A204.1 (cell line): Measurements from ENCODE around the gene ZNF616.
A peak's percentile ranks its signal among the peaks of the same experiment; 100 is the strongest.

Experiments used
- FAIRE-seq: peaks from 2 replicates; lab custom pipeline; 2012; peaks lifted over from hg19 to GRCh38; lab: Jason Lieb, UNC

ZNF616 gene

DNA sequence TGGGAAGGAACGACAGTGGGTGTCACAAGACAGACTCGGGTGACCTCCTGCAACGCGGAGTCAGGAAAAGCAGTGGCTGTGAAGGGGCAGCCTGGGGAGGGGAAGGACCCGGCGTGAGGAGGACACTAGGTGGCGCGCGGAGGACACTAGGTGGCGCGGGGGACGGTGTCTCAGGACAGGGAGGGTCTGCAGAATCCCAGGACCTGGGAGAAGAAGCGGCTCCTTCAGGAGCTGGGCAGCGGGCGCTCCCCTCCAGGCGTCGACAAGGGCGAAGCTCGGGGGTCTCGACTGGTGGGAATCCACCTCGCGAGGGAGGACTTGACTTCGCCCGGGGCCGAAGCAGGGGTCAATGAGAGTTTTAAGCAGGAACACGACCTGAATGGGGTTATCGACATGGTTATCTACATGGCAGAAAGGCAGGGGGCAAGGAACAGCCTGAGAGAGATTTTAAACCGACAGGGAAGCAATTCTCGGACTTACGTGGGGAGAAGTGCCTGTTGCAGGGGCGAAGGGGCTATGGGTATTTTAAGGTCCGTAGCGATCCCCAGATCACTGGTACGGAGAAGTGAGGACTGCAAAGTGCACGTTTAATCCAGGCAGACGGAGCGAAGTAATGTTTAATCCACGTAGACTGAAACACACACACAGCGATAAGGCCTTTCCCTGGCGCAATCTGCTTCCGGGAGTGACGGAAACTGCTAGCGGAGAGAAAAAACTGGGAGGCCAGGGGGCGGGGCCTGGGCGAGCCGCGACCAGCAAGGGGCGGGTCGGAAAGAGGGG is at the start of gene ZNF616:
ZNF616 (minus strand) TSS at position 687 of the 780 bp plus-strand sequence. CDS start 9,426 bp downstream, outside the sequence.
- FAIRE-seq: peak; percentile 96

DNA sequence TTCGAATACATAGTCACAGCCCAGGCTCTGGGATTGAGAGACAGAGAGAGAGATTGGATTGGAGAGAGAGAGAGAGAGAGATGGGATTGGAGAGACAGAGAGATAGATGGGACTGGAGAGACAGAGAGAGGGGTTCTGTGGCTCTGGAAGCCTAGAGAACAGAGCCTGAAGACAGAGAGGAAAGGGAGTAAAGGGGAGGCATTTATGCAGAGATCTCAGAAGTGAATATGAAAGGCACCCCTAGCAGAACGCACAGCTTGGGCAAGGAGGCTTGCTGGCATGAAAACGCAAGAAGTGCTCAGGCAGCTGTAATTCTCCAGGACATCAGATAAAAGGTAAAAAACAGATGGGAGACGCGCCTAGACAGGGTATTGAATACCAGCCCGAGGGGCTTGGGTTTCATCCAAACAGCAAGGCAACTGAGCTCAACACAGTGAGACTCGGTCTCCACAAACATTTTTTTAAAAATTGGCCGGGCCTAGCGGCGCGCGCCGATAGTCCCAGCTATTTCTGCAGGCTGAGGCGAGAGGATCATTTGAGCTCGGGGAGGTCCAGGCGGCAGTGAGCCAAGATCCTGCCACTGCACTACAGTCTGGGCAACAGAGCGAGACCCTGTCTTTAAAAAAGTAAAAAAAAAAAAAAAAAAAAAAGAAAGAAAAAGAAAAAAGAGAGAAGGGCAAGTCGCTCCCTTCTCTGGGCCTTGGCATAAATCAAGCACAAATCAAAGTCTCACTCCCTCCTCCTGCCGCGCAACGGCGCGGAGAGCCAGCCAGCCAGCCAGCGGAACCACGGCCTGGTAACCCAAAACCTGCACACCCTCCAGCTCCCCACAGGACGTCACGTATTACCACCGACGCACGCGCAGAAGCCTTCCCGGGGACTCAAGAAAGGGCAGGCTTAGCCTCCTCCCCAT is 49.3 kb upstream of the ZNF616 start:
- FAIRE-seq: no peak

DNA sequence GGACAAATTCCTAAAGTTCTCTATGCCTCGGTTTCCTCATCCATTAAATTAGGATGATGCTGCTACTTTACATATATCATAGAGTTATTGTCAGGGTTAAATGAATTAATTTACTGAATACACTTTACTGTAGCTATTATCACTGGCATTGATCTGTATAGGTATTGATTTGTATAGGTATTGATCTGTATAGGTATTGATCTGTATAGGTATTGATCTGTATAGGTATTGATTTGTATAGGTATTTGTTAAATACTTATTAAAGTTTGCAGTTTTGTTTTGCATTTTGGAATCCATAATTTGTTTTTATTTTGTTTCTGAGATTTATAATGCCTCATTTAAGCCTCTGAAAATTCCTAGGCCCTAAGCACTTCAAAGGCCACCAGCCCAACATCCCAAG is 47.7 kb upstream of the ZNF616 start:
- FAIRE-seq: no peak

DNA sequence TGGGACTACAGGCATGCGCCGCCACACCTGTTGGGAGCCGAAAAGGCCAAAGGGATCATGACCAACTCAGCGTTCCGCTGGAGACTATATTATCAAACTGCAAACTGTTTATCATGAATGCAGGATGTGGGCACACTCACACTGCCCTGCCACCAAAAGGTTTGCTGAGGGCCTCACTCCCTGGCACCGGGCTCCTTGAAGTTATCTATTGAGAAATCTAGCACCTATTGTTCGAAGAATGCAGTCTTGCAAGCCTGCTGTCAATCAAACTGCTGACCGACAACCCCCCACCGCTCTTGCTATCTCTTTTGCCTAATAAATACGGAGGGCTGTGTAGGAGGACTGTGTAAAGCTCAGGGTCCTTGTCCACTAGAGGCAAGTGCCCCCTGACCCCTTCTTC is 36.8 kb upstream of the ZNF616 start:
- no peak for FAIRE-seq

DNA sequence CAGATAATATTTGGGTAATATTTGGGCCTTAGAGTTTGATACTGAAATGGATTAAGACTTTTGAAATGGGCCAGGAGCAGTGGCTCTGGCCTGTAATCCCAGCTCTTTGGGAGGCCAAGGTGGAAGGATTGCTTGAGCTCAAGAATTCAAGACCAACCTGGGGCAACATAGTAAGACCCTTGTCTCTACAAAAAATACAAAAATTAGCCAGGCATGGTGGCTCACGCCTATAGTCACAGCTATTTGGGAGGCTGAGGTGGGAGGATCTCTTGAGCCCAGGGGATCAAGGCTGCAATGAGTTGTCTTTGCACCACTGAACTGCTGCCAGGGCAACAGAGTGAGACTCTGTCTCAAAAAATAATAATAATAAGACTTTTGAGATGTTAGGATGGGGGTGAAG is 32.6 kb upstream of the ZNF616 start:
- FAIRE-seq: no peak

DNA sequence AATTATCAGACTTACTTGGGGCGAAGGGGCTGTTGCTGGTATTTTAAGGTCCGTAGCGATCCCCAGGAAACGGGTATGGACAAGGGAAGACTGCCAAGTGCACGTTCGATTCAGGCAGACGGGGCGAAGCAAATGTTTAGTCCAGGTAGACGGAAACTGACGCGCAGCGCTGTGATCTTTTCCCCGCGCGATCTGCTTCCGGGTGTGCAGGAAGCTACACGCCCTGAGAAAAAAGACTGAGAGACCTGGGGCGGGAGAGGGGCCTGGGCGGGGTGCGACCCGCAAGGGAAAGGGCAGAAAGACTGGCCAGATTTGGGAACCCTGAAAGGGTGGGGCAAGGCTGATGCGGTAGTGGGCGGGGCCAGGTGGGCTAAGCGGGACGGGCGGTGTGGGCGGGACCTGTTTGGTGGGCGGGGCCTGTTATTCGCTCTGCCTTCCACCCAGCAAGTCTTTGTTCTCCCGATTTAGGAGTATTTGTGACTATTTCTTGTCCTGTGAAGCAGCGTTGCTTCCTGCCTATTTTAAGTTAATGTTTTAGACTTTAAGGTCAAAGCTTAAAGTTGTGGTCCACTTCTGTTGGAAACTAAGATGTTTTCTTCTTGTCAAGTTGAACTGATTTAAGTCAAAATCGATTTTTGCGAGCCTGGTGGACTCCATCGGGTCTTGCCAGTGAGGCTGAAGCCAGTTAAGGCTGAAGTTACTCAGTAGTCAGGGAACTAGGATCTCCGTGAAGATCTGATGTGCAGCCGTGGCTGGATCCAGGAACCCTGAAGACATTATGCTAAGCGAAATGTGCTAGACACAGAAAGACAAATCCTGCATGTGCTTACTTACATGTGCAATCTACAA is 31.8 kb upstream of the ZNF616 start, which contains the start of gene ZNF836:
ZNF836 (minus strand) TSS at position 301 of the 849 bp plus-strand sequence. CDS start 3,549 bp downstream, outside the sequence.
- no peak for FAIRE-seq

DNA sequence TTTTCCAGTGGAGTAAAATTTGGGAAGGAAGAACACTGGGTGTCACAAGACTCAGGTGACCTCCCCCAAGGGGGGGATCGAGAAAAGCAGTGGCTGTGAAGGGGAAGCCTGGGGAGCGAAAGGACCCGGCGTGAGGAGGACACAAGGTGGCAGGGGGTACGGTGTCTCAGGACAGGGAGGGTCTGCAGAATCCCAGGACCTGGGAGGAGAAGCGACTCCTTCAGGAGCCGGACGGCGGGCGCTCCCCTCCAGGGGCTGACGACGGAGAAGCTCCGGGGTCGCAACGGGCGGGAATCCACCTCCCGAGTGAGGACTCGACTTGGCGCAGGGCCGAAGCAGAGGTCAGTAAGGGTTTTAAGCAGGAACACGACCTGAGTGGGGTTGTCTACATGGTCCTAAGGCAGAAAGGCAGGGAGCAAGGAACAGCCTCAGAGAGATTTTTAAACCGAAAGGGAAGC is 31.2 kb upstream of the ZNF616 start:
- no peak for FAIRE-seq

DNA sequence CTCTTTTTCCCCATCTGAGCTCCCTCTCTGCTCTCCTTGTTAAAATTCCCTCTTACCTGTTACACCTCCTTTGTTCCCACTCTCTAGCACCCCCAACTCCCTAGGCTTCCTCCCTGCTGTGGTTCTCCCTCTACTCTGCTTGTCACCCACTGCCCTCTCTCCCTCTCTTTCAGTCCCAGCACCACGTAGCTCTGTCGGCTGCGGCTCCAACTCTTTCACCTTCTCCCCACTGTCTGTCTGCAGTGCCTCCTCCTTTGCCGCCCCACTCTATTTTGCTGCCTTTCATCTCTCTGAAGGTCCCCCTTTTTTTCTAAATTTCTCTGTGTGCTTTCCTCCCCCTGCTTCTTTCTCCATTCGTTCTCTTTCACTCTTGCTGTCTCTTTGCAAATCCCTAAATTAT is 30.6 kb upstream of the ZNF616 start:
- no peak for FAIRE-seq

DNA sequence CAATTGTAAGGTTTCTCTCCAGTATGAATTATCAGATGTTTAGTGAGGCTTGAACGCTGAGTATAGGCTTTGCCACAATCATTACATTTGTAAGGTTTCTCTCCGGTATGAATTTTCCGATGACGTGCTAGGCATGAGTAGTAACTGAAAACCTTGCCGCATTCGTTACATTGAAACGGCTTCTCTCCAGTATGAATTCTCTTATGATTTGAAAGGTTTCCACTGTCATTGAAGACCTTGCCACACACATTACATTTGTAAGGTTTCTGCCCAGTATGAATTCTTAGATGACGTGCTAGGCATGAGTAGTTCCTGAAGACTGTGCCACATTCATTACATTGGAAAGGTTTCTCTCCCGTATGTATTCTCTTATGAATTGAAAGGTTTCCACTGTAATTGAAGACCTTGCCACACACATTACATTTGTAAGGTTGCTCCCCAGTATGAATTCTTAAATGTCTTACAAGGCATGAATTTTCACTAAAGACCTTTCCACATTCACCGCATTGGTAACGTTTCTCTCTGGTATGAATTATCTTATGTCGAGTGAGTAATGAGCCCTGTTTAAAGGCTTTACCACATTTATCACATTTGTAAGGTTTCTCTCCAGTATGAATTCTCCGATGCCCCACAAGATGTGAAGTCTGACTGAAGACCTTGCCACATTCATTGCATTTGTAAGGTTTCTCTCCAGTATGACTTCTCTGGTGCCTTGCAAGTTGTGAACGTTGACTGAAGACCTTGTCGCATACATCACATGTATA is 16.0 kb upstream of the ZNF616 start:
- no peak for FAIRE-seq

DNA sequence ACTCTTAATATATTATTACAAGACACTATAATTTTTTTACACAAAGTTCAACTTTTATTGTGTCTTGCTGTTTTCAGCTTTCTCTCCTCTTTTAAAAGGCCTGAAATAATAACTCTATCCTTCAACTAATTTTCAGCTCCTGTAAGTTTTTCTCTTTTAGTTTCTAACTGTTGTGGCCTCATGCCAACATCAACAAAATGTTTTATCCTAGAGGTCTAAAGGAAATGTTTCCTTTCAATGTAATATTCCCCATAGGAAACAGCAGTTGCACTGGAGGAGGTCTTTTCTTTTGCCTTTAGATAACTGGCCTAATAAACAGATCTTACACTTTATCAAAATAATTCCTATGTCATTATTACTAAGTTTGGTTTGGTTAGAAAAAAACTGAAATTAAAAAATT is 8.5 kb upstream of the ZNF616 start:
- FAIRE-seq: peak; percentile 19

DNA sequence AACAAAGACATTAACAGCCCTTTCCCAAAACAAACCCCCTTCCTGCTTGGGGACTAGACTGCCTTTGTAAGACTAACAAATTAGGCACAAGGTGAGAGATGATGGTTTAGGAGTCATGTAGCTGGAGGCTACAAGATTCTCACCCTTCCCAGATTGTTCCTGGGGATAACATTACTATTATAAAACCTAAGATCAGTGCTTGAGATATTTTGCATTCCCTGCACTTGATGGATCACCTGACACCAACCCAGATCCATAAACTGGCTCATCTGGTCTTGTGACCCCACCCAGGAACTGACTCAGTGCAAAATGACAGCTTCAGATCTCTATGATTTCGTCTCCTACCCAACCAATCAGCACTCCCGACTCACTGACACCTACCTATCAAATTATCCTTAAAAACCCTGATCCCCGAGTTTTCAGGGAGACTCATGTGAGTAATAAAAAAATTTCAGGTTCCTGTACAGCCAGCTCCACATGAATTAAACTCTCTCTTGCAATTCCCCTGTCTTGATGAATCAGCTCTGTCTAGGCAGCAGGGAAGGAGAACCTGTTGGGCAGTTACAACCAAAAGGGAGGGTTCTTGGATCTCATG is 2.4 kb upstream of the ZNF616 start:
- FAIRE-seq: no peak

DNA sequence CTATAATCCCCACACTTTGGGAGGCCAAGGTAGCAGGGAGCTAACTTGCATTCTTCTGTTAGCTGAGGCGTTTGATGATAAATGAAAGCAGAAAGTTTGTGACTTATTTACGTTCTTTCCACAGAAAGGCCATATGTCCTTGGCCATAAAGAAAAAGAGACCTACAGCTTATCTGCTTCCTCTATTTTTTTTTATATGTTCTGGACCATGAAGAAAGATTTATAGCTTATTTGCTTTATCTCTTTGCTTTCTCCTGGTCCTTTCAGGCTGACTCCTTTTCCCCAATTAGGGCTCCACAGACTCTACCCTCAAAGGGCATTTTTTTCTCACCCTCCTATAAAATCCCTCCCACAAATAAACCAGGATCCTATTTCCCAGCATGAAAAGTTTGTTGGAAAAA is 1.5 kb upstream of the ZNF616 start:
- no peak for FAIRE-seq

DNA sequence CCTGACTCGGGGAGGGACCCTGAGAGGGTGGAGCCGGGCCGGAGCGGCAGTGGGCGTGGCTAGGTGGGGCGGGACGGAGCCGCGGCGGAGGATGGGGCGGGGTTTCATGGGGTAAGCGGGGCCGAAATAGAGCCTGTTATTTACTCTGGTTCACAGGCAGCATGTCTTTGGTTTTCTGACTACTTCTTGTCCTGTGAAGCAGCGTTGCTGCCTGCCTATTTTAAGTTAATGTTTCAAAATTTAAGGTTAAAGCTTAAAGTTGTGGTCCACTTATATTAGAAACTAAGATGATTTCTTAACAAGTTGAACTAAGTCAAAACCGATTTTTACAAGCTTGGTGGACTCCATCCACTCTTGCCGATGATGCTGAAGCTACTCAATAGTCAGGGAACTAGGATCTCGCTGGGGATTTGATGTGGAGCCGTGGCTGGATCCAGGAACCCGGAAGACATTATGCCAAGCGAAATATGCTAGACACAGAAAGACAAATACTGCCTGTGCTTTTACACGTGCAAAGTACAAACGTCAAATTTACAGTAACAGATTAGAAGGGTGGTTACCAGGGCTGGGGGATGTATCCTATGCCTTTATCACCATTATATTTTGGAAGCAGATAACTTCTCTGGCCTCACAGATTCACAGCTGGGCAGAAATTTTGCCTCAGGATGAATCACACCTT is 433 bp upstream of the ZNF616 start:
- no peak for FAIRE-seq

DNA sequence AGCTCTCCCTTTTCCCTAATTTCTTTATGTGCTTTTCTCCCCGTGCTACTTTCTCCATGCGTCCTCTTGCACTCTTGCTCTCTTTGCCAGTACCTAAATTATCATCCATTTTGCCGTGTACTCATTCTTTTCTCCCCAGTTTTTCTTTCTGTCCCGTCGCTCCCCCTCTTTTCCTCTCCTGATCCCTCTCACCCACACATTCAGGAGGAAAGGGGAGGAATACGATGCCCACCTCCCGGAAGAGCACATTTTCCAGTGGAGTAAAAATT is 821 bp downstream of the ZNF616 start:
- FAIRE-seq: no peak

DNA sequence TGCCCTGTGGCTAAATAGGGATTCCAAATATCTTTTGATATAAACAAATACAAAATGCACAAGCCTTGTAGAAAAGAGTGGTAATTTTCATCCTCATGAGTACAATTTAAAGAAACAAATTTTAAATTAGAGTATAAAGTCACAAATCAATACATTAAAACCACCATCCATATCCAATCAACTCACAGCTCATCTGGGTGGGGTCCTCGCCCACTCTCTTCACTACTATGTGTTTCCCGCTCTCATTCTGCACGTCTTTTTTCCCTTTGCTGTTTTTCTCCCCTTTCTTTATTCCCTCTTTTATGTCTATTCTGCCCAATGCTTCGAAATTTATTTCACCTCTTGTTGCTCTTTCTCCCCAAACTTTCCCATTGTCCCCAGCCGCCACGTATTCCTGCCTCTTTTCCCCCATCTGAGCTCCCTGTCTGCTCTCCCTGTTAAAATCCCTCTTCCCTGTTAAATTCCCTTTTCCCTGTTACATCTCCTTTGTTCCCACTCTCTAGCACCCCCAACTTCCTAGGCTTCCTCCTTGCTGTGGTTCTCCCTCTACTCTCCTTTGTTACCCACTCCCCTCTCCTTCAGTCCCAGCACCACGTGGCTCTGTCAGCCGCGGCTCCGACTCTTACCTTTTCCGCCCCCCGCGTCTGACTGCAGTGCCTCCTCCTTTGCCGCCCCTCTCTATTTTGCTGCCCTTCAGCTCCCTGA is 1.3 kb downstream of the ZNF616 start:
- no peak for FAIRE-seq

DNA sequence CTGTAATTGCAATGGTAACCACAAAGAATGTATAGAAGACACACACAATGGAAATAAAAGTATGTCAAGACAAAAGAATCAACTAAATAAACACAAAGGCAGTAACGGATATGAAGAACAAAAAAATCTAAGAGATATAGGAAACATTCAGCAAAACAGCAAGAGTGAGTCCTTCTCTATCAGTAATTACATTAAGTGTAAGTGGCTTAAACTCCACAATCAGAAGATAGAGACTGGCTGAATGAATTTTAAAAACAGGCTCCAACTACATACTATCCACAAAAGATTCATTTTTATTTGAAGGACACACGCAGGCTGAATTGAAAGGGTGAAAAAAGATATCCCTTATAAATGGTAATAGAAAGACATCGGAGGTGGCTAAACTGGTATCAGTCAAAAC is 19.5 kb downstream of the ZNF616 start:
- no peak for FAIRE-seq

DNA sequence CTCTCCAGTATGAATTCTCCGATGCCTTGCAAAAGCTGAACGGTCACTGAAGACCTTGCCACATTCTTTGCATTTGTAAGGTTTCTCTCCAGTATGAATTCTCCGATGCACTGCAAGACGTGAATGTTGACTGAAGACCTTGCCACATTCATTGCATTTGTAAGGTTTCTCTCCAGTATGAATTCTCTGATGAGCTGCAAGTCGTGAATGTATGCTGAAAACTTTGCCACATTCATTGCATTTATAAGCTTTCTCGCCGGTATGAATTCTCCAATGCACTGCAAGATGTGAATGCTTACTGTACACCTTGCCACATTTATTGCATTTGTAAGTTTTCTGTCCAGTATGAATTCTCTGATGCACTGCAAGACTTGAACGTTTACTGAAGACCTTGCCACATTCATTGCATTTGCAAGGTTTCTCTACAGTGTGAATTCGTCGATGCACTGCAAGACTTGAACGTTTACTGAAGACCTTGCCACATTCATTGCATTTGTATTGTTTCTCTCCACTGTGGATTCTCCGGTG is 24.1 kb downstream of the ZNF616 start:
- no peak for FAIRE-seq

DNA sequence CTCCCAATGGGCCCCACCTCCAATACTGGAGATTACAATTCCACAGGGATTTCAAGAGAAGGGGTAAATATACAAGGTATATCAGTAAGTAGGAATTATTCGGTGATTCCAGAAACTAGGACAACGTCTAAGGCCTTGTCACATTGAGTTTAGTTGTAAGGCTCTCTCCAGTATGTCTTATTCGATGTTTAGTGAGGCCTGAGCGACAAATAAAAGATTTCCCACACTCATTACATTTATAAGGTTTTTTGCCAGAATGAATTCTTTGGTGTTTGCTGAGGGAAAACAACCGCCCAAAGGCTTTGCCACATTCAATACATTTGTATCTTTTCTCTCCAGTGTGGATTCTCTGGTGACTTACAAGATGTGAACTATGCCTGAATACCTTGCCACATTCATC is 25.0 kb downstream of the ZNF616 start:
- no peak for FAIRE-seq

DNA sequence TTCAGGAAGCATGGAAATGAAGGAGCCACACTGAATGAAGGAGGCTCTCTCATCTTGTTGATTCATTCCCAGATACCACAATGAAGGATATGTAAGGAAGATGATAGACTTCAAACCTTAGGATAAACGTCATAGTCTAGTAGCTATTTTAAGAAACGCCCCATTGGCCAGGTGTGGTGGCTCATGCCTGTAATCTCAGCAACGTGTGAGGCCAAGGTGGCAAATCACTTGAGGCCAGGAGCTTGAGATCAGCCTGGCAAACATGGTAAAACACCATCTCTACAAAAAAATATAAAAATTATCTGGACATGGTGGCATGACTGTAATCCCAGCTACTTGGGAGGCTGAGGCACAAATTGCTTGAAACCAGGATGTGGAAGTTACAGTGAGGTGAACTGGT is 27.1 kb downstream of the ZNF616 start:
- no peak for FAIRE-seq

DNA sequence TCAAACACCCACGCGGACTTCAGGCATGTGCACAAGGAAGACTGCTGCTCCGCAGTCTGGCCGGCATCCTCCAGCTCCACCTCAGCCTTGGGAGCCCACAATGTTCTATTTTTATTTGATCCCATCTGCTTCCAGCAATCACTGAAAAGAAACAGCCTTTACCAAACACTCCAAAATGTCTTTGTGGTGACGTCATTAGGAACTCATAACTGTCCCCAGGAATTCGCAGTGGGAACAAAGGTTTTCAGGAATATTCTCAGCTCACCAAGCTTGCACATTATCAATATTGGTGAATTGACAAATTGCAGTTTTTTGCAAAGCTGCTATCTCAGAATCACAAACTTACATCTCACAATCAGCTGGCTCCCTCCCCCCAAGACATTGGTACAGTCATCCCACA is 29.0 kb downstream of the ZNF616 start:
- FAIRE-seq: no peak
